ENCODE results near the gene TNFSF12.

DNA sequence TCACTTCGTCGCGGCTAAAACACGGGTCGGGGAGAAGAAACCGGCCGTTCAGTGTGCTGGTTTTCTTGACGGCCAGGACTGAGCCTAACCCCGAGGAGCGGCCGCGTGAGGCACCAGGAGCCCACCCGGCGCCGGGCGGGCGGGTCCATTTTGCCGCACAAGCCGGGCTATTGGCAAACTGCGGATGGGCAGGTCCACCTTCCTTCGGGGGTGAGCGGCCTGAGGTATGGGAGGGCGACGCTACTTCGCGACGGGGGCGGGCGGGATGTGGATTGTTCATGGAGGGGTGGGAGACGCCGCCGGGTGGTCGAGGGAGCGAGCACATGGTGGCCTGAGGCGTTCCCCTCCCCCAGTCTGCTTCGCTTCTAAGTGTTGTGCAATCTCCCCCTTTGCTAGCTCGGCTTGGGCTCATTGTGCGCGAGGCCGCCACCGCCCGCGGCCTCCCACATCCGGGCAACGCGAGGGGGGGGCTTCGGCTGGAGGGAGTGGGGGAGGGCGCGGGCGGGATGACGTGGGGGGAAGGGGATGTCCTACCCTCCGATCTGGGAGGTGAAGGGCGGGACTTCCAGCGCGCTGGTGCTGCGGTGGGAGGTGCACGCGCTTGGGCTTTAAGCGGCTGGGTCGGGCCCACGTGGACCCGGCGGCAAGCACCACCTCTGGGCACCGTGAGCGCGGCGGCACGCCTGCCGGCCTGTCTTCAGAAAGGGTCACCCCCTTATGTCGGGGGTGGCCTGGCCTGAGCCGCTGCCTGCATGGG is 24.6 kb downstream of the TNFSF12 start:
- TF ChIP-seq, protein P1, sequence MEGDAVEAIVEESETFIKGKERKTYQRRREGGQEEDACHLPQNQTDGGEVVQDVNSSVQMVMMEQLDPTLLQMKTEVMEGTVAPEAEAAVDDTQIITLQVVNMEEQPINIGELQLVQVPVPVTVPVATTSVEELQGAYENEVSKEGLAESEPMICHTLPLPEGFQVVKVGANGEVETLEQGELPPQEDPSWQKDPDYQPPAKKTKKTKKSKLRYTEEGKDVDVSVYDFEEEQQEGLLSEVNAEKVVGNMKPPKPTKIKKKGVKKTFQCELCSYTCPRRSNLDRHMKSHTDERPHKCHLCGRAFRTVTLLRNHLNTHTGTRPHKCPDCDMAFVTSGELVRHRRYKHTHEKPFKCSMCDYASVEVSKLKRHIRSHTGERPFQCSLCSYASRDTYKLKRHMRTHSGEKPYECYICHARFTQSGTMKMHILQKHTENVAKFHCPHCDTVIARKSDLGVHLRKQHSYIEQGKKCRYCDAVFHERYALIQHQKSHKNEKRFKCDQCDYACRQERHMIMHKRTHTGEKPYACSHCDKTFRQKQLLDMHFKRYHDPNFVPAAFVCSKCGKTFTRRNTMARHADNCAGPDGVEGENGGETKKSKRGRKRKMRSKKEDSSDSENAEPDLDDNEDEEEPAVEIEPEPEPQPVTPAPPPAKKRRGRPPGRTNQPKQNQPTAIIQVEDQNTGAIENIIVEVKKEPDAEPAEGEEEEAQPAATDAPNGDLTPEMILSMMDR (IDR thresholded peaks at IDR 0.05; ENCODE audit: insufficient read depth, low read depth, low read length), result no peak
- no peak for TF ChIP-seq EZH2 (IDR thresholded peaks at IDR 0.05; ENCODE audit: insufficient read depth, low read length)
